Midbrain (tissue), 1 donor: ENCODE measurements around the gene APRT.
"Not testable (repeated sequence)": the region's sequence is repeated elsewhere in the genome, so short reads cannot be mapped to it uniquely, and the experiment has no call there.

ENCODE experiments used
- DNase-seq: peaks from one replicate; lab custom pipeline; 2025; lab: John Stamatoyannopoulos, UW

The APRT gene

DNA sequence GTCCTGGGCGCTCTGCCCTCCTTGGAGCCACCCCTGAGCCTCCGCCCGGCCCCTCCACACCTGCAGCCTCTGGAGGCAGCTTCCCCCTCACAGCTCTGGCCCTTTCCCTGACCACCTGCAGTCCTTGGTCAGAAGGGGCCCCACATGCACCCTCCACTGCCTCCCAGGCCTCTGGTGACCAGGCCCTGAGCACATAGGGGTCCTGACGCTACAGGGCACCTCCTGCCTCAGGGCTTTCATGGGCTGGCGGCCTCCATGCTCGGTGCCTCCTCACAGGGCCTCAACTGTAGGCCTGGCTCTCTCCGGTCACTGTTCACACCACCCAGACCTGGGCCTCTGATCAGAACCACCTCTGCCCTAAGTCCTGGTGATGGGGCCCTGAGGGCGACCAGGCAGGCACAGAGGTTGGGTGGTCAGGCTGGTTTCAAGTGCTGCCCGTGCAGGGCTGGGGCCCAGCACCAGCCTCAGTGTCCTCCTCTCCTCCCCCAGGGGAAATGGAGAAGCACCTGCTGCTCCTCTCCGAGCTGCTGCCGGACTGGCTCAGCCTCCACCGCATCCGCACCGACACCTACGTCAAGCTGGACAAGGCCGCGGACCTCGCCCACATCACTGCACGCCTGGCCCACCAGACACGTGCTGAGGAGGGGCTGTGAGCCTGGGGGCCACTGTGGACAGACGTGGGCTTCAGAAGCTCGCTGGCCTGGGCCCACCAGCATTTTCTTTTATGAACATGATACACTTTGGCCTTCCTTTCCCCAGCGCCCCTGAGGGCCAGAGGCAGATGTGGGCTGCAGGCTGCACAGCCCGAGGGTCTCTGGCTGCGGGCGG lies 3.9 kb downstream of the APRT start:
- no peak for DNase-seq

DNA sequence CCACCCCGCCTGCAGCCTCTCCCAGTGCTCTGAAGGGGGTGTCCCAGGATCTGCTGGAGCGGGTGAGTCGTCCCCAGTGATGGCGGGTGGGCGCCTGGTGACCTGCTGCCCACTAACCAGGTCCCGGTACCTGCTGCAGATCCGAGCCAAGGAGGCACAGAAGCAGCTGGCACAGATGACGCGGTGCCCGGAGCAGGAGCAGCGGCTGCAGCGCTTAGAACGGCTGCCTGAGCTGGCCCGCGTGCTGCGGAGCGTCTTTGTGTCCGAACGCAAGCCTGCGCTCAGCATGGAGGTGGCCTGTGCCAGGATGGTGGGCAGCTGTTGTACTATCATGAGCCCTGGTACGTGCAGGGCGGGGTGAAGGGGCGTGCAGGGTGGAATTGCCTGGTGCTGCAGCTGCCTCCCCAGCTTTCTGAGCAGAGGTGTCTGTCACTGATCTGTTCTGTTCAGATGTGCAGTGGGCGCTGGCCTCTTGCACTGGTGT lies 4.5 kb downstream of the APRT start:
- DNase-seq: no peak

DNA sequence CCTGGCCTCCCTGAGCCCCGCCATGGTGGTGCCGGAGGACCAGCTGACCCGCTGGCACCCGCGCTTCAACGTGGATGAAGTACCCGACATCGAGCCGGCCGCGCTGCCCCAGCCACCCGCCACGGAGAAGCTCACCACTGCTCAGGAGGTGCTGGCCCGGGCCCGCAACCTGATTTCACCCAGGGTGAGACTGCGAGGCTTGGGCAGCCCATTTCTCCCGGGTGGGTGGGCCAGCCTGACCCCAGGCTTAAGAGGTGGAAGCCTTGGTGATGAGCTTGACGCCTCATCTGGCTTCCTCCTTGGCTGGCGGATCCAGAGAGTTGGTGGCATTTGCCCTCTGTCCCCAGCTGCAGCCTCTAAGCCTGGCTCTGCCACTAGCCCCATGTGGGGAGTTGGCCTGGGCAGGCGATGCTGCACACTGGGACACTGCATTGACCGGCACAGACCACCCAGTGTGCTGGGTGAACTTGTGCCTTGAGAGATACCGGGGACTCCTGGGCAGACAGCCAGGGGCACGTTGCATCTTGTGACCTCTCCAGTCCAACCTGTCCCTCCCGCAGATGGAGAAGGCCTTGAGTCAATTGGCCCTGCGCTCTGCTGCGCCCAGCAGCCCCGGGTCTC lies 5.1 kb downstream of the APRT start:
- no peak for DNase-seq

DNA sequence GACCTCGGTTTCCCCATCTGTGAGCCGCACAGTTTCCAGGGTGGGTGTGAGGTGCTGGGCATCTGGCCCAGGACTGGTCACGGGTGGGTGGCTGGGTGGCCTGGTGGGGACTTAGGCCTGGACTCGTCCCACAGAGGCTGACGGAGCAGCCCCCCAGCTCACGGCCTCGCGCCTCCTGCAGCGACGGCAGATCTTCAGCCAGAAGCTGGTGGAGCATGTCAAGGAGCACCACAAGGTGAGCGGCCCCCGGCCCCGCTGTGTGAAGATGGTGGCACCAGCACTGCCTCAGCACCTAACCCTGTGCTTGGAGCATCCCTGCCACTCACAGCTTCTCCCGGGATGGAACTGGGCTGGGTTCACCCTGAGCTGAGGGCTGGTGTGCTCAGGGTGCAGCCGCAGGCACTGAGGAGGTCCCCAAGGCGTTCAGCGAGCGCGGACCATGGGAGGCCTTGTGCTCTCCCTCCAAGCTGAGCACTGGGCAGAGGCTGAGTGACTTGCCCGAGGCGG lies 5.8 kb downstream of the APRT start:
- no peak for DNase-seq

DNA sequence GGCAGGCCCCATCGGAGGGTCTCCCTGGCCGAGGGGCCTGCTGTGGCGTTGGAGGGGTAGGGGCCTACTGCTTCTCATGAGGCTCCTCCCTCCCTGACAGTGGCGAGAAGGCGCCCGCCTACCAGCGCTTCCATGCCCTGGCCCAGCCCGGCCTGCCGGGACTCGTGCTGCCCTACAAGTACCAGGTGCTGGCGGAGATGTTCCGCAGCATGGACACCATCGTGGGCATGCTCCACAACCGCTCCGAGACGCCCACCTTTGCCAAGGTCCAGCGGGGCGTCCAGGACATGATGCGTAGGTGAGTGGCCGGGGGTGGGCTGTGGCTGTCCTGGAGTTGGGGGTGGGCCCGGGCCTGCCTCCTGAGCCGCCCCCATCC lies 6.4 kb downstream of the APRT start:
- DNase-seq: no peak

- DNase-seq: no peak
Measured at GRCh38 chr16:88804552-88805339, 7.0 kb downstream of the APRT start.

DNA sequence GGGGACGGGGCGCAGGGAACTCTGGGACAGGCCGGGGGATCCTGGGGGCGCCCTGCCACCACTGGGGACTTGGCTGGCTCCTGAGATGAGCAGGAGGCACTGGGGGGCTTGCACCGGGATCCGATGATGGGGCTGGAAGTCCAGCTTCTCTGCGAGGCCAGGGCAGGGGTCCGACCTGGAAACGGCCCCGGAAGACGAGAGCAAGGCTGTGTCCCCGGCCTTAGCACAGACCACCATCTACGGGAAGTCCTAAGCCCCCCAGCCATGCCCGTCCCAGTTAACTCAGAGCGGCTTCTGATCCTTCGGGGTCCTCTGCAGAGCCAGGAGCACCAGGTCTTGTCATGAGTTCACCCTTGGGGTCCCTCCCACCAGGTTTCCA lies 7.6 kb downstream of the APRT start:
- DNase-seq: no peak

DNA sequence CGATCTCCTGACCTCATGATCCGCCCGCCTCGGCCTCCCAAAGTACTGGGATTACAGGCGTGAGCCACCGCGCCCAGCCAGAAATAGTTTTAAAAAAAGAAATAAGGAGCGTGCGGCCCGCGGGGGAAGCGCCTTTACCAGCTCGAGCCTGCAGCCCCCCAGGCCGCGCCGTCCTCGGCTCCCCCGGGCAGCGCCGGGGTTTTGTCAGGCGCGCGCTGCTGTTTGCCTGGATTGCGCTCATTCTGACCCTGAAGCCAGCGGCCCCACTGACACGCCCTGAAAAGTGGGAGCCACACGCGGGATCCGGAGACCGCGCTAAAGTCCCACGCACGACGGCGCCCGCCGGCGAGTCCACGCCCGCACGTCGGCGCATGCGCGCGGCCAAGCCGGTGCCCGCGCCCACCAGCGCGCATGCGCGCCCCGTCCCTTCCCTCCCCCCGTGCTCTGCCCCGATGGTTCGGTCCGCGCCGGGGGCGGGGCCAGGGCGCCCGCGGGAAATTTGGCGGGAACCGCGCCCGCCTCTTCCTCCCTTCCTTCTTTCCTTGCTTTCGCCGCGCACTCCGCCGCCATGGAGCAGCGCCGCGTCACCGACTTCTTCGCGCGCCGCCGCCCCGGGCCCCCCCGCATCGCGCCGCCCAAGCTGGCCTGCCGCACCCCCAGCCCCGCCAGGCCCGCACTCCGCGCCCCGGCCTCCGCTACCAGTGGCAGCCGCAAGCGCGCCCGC lies 8.3 kb downstream of the APRT start, which contains the start of gene CDT1:
Gene CDT1 (plus strand): TSS at position 526 of the 724 bp plus-strand sequence. CDS start 43 bp downstream, at position 569.
- DNase-seq: peak; percentile 80

- DNase-seq: no peak
Measured at GRCh38 chr16:88800277-88800592, 11.5 kb downstream of the APRT start.

DNA sequence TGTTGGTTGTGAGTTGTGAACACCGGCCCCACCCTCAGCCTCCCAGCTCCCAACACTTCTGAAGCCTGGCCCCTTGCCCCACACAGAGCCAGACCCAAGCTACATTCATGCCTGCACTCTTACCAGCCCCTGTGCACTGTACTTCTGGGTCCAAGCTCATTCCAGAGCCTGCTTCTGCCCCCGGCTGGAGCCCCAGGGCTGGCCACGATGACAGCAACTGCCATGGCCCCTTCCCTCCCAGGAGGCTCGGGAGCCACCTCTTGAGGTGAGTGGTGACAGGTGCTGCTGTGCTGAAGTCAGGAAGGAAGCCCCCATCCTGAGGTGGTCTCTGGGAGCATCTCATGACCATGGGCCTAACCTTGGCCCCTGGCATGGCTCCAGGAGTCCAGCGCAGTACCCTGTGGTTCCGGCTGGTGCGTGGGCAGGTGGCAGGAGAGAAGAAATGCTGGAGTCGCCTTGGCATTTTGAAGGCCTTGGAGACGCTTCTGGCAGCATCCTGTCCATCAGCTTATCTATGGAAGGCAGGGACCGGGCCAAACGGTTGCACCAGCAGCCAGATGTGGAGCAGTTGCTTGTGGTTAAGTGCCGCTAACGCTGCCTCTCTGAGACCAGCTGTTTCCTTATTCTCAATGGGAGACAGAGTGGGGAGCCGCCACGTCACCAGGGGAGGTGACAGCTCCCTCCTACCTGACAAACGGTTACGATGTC lies 12.0 kb downstream of the APRT start:
- no peak for DNase-seq

DNA sequence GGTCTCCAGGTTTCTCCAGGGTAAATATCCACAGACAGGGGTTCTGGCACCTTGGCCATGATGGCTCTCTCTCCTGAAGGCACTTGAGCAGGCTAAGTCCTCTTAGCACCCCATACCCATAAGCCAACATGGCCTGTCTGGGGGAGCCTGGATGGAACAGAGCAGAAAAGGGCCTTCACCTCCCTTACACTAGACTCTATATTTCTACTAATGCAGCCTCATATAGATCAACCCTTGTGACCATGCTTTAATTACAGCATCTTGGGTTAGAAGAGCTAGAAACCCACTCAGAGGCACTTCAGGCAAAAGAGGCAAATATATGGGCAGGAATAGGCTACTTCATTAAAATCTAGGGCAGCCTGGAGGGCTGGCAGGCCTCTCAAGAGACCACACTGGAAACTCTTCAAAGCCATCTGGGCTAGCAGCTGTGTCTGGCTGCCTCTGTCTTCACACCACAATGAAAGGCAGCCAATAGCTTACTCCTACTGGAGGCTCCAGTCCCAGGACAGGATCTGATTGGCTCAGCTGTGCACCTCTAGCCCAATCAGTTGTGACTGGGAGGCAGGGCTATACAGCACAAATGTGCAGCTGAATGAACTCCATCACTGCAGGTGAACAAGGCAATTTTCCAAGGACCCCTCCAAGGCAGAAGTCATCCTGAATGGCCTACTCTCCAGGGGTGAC lies 12.8 kb downstream of the APRT start:
- no peak for DNase-seq

DNA sequence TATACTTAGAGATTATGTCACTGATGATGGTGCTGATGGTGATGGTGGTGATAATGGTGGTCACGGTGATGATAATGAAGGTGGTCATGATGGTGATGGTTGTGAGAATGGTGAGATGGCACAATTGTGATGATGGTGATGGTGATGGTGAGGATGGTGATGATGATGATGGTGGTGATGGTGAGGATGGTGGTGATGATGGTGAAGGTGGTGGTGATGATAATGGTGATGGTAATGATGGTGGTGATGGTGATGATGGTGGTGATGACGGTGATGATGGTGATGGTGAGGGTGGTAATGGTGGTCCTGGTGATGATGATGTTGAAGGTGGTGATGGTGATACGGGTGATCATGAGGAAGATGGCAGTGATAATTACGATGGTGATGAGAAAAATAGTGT lies 13.7 kb downstream of the APRT start:
- no peak for DNase-seq

DNA sequence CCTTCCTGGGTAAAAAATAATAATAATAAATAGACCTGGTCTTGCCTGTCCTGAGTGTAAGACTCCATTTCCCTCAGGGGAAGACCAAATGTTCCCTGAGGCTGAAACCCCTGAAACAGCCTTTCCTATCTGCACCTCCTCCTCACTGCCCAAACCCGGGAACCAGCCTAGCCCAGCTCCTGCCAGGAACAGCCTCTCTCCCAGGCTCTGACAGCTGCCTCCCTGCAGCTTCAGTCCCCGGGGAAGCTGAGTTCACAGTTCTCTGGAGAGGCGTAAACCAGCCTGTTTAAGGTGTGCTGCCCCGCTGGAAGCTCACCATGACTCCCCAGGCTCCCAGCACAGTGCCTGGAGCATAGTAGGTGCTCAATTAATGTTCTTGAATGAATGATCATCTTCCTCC lies 15.4 kb downstream of the APRT start:
- no peak for DNase-seq

DNA sequence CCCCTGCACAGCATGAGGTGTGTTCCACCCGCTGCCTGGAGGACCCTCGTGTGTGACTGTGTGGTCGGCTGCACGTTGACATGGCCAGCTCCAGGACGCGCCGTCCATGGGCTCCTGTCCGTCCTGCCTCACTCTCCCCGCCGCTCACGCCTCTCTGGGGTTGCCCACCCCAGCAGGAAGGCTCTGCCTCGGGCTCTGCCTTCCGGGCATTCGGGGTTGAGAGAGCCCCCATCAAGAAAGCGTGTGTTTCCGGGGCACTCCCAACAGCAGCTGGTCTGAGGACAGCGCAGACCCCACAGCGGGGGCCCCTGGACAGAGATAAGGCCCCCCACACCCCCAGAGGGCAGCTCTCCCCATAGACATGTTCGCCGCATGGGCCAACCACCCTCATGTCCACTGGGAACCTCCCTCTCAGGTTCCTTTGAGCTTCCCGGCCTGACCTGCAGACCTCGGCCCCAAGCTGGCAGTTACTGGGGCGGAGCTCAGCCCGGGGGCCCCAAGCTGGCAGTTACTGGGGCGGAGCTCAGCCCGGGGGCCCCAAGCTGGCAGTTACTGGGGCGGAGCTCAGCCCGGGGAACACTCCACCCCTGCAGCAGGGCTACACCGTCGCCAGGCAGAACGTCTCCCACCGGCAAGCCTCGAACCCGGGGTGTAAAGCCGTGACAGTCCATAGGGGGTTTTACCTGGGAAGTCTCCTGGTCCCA lies 18.3 kb downstream of the APRT start:
- DNase-seq: no peak

DNA sequence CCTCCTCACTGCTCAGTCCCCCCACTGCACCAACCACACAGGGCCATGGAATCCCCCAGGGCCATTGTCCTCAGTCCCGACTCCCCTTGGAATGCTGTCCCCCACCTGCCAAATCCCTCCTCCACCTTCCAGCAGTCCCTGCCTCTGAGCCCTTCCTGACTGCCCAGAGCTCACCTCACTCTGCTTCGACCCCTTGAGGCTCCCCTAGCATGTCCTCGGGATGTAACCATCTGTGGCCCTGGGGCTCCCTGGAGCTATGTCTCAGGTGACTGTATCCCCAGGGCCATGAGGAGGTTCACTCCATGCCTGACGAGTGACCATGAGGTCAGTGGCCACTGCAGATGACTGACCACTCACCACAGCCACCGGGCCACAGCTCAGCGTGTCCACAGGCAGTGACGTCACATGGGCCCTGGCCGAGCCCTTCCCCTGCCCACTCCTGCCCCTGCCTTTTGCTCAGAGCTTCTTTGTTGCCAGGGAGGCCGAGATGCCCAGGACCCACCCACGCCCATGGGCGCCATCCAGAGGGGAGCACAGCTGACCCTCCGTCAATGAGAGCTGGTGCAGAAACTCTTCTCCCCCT lies 19.0 kb downstream of the APRT start:
- no peak for DNase-seq

DNA sequence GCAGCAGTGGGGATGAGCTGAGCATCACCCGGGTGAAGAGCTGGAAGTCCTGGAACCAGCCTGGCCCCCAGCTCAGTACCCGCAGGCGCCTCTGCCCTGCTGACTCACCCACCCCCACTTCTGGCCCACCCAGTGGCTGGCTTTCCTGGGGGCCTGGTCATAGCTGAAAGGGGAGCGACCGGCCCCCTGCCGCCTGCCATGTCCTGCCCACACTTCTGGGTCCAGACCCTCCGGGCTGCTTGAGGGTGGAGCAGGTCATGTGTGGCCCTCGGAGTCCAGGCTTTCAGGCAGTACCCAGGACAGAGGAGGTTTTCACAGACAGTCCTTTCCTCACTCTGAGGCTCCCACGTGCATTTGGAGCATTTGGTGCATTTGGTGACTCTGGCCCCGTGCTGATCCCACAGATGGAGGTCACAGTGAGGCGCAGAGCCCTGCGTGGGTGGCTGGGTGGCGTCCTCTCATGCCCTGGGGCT lies 19.6 kb downstream of the APRT start:
- no peak for DNase-seq

DNA sequence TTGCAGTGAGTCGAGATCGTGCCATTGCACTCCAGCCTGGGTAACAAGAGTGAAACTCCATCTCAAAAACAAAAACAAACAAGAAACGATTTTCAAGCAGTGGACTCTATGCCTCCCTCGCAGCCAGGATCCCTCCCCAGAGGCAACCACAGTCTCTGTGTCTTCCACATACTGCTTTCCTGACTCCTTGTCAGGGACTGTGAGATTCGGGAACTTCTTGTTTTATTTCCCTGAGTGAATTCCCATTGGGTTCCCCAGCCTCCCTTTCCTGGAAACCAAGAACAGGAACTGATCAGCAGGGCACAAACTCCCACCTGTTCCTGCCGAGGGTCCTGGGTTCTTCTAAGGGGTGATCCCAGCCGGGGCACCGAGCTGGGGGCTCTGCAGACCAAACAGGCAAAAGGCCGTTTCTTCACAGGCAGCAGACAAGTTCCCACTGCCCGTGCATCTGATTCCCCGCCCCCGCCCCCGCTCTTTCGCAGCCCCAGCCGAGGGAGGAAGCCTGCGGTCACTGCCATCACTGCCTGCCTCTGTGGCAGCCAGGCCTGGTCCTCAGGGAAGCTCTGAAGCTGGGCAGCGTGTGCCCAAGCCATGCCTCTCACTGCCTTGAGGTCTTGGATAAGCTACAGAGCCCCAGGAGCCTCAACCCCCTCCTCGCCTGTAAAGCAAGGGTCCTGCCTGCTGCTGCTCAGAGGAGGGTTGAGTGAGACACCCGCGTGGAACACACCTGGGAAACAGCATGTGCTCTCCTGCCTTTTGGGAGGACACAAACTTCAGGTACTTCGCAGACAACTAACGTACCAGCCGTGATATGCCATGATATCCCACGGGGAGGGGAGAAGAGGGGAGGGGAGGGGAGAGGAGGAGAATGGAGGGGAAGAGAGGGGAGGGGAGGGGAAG lies 21.2 kb downstream of the APRT start:
- peak; percentile 31 for DNase-seq

GRCh38 chr16:88789594-88789993 lies 22.1 kb downstream of the APRT start:
- peak; percentile 28 for DNase-seq

GRCh38 chr16:88788749-88789148 lies 23.0 kb downstream of the APRT start:
- not testable (repeated sequence) for DNase-seq
